PC-3 (cell line): ENCODE measurements around the gene TNFRSF19.

Experiments used
- EZH2 ChIP-seq: fragments of 300-600 bp; sonication (generic); IDR thresholded peaks from one replicate; pipeline ENCODE4 v1.6.1; 2017; ENCODE audit warnings: antibody characterized with exemption, mild to moderate bottlenecking, low read length; ENCODE audit not compliant: unreplicated experiment
- EZH2phosphoT487 ChIP-seq: fragments of 300-600 bp; sonication (generic); IDR thresholded peaks from 2 replicates; pipeline ENCODE4 v1.6.1; 2018; ENCODE audit warnings: mild to moderate bottlenecking, antibody characterized with exemption, low read length, borderline replicate concordance
- TF ChIP-seq, protein P1 (sequence below): fragments of 300-600 bp; sonication (generic); conservative IDR thresholded peaks from 2 replicates; pipeline ENCODE4 v1.5.1; 2017; ENCODE audit warnings: antibody characterized with exemption, low read depth, mild to moderate bottlenecking, low read length

DNA sequence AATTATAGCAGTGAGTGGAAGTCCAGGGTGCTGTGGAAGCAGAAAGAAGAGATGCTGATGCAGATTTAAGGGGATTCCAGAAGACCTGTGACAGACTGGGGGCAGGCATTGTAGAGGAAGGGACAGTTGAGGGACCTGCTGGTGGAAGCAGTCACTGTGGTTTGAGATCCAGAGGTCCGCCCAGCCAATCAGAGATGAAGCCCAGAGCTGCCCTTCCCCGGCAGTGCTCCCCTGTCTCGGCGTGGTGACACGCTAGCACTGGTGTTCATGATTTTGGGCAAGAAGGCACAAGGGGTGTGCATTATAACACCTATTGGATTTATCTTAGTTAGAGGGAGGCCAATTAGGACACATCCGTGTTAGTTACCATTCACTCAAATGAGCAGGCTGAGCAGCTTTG, 16.1 kb downstream of the TNFRSF19 start:
- TF ChIP-seq, protein P1, sequence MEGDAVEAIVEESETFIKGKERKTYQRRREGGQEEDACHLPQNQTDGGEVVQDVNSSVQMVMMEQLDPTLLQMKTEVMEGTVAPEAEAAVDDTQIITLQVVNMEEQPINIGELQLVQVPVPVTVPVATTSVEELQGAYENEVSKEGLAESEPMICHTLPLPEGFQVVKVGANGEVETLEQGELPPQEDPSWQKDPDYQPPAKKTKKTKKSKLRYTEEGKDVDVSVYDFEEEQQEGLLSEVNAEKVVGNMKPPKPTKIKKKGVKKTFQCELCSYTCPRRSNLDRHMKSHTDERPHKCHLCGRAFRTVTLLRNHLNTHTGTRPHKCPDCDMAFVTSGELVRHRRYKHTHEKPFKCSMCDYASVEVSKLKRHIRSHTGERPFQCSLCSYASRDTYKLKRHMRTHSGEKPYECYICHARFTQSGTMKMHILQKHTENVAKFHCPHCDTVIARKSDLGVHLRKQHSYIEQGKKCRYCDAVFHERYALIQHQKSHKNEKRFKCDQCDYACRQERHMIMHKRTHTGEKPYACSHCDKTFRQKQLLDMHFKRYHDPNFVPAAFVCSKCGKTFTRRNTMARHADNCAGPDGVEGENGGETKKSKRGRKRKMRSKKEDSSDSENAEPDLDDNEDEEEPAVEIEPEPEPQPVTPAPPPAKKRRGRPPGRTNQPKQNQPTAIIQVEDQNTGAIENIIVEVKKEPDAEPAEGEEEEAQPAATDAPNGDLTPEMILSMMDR = no peak
- TF ChIP-seq EZH2 = no peak
- TF ChIP-seq EZH2phosphoT487 = no peak
